HG03280 (cell line): ENCODE results near the gene FAM83E.

Experiments used
- ATAC-seq: cut with Tn5 transposase; IDR thresholded peaks from one replicate; pipeline ENCODE4 v1.9.1; 2021; ENCODE audit warnings: mild to moderate bottlenecking, moderate library complexity; ENCODE audit not compliant: unreplicated experiment

Gene FAM83E

DNA sequence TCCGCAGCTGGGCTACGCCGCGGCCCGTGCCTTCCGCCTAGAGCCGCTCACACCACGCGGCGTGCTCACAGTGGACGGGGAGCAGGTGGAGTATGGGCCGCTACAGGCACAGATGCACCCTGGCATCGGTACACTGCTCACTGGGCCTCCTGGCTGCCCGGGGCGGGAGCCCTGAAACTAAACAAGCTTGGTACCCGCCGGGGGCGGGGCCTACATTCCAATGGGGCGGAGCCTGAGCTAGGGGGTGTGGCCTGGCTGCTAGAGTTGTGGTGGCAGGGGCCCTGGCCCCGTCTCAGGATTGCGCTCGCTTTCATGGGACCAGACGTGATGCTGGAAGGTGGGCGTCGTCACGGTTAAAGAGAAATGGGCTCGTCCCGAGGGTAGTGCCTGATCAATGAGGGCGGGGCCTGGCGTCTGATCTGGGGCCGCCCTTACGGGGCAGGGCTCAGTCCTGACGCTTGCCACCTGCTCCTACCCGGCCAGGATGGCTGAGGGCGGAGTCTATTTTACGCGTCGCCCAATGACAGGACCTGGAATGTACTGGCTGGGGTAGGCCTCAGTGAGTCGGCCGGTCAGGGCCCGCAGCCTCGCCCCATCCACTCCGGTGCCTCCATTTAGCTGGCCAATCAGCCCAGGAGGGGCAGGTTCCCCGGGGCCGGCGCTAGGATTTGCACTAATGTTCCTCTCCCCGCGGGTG, 14.9 kb upstream of the FAM83E start:
- ATAC-seq: no peak

DNA sequence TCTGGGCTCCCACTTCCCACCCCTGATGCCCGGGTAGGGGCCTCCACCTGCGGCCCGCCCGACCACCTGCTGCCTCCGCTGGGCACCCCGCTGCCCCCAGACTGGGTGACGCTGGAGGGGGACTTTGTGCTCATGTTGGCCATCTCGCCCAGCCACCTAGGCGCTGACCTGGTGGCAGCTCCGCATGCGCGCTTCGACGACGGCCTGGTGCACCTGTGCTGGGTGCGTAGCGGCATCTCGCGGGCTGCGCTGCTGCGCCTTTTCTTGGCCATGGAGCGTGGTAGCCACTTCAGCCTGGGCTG, 14.4 kb upstream of the FAM83E start:
- no peak for ATAC-seq

DNA sequence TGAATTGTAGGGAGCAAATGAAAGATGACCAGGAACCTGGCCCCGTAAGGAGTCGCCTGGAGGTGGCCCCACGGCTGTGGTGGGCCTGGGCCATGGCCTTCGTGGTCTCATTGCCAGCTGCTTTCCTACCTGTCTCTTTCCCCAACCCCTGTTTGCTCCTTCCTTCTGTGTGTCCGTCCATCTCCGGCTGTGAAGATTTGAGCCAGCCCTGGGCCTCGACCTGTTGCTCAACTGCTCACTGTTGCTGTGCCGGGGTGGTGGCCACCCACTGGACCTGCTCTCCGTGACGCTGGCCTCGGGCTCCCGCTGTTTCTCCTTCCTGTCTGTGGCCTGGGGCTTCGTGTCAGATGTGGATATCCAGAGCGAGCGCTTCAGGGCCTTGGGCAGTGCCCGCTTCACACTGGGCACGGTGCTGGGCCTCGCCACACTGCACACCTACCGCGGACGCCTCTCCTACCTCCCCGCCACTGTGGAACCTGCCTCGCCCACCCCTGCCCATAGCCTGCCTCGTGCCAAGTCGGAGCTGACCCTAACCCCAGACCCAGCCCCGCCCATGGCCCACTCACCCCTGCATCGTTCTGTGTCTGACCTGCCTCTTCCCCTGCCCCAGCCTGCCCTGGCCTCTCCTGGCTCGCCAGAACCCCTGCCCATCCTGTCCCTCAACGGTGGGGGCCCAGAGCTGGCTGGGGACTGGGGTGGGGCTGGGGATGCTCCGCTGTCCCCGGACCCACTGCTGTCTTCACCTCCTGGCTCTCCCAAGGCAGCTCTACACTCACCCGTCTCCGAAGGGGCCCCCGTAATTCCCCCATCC, 13.8 kb upstream of the FAM83E start:
- ATAC-seq: no peak

DNA sequence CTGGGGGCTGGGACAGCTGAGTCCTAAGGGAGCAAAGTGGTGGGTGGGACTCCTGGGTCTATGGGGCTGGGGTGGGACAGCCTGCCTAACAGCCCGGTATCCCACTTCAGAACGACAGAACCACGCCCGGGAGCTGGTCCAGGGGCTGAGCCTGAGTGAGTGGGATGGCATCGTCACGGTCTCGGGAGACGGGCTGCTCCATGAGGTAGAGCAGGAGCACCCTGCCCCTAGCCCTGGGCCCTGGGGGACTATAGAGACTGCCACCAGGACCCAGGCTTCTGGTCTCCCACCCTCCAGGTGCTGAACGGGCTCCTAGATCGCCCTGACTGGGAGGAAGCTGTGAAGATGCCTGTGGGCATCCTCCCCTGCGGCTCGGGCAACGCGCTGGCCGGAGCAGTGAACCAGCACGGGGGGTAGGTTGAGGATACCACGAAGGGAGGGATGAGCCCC, 13.0 kb upstream of the FAM83E start:
- no peak for ATAC-seq

DNA sequence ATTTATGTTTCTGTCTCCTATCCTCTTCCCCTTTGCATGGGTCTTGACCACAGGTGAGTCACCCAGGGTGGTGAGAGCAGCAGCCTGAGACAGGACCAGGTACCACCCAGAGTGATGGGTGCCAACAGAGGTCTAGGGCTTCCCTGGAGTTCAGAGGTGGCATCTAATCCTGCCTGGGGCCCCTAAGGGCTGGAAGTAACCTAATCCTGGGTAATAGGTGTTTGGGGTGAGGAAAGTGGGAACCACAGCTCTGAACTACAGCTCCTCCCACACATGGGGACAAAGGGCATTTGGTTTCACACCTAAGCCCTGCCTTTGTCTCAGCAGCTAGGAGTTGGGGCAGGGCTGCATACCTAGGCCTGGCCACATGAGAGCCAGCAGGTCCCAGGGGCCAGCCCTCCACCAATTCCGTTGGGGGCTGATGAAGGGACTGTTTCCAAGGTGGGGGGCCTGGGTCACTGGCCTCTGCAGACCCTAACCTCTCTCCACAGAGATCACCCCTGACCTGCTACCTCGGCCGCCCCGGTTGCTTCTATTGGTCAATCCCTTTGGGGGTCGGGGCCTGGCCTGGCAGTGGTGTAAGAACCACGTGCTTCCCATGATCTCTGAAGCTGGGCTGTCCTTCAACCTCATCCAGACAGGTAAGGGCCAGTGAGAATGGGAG, 12.5 kb upstream of the FAM83E start:
- ATAC-seq: no peak

DNA sequence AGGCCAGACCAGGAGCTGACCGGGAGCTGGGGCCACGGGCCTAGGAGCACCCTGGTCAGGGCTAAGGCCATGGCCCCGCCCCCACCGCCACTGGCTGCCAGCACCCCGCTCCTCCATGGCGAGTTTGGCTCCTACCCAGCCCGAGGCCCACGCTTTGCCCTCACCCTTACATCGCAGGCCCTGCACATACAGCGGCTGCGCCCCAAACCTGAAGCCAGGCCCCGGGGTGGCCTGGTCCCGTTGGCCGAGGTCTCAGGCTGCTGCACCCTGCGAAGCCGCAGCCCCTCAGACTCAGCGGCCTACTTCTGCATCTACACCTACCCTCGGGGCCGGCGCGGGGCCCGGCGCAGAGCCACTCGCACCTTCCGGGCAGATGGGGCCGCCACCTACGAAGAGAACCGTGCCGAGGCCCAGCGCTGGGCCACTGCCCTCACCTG, 11.0 kb upstream of the FAM83E start:
- no peak for ATAC-seq

DNA sequence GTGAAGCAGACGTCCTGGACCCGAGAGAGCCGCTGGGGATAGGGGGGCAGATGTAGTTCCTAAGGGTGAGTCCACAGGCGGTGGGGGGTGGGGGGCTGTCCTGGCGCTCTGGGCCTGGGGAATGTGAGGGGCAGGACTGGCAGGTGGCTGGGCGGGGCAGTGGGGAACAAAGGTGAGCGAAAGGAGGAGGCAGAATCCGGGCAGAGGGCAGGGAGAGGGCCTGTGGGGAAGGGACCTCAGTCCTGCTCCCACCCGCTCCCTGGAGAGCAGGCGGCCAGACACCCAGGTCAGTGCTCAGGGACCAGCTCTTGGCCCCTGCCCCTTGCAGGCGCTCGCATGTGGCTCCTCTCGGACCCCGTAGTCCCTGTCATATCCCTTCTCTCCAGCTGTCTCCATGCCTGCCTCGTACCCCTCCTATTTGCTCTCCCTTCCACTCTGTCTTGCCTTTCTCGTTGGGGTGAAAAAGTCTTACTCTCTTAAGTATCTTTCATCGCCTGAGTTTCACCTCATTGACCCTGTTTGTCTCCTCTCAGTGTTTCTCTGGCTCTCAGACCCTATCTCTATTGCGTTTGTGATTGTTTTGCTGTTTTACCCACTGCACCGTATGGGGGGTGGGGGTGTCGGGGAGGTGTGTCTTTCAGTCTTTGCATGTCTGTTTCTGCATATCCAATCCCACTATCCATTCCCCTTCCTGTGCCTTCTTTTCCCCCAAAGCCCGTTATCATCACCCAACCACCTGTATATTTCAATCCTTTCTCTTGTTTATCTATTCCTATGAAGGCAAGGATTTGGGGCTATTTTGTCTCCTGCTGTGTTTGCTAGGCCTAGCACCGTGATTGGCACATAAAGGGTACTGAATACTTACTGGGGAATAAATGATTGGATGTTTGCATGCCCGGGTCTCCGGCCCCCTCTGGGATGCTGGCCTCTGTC, 10.2 kb upstream of the FAM83E start:
- ATAC-seq: no peak

DNA sequence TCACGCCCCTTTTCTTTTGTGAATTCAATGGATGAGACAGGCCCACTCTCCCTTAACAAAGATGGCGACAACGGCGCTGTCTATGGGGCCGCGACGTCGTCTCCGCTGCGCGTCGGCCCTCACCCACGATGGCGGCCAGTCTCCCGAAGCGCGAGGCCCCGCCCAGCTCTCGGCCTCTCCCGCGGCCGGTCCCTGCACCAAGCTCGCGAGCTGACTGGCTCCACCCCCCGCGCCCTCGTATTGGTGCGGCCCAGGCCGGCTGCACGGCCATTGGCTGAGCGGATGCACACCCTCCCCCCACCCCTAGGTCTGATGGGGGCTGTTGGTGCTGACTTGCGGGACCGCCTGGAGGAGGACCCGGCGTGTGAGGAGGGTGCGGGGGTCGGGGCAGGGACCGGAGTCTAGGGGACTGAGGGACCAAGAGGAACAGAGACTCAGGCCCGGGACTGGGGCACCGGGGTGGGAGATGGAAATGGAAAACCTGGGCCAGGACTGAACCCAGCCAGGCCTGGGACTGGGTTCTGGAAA, 9.3 kb upstream of the FAM83E start:
- ATAC-seq: peak; percentile 65

DNA sequence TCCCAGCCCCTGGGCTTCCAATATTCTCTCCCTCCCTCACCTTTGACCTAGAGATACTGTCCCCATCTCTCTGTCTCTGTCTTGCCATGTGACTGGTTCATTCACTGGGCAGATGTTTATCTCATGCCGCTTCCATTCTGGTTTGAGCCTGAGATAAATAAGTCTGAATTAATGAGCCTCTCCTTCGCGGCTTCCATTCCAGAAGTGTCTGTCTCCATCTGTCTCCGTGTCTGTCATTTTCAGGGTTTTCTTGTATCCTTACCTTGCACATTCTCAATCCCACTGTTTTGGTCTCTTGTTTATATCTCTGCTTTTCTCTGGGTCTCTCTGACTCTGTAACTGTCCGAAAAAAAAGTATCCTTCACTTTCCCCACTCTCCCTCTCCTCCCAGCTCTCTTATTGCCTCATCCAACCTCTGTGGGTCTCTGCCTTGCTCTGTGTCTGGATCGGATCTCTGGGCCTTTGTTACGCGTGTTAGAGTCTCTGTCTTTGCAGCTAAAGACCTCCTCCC, 8.7 kb upstream of the FAM83E start:
- no peak for ATAC-seq

DNA sequence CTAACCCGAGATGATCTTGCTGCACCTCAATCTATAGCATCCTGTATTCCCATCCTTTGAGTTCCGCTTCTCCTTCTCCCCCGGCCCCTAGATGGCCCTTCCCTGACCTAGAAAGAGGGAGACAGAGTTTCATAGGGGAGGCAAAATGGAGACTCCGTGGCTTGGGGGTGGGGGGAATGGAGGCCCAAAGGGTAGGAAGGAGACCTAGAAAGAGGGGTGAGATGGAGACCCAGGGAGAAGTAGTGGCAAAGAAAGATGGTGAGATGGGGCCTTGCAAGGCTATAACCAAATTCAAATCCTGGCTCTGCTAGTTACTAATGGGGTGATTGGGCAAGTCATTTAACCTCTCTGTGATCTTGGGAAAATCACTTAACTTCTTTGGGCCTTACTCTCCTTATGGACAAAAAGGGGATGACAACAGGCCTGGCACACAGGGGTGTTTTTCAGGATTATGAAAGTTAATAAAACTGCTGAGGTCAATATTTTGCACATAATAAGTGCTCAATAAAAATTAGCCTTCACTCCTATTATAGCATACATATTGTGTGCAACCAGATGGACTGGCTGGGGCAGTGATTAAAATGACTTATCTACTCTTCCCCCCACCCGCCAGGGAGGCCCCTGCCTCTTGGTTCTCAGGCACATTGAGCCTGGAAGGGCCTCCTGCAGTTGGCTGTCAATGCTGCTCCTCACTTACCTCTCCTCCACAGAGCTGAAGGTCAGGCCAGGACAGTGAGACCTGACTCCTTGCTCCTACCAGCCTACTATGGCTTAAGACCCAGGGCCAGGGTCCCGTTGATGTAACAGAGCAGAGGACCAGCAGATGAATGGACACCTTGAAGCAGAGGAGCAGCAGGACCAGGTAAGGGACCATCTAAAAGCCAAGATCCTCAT, 5.1 kb upstream of the FAM83E start:
- no peak for ATAC-seq

DNA sequence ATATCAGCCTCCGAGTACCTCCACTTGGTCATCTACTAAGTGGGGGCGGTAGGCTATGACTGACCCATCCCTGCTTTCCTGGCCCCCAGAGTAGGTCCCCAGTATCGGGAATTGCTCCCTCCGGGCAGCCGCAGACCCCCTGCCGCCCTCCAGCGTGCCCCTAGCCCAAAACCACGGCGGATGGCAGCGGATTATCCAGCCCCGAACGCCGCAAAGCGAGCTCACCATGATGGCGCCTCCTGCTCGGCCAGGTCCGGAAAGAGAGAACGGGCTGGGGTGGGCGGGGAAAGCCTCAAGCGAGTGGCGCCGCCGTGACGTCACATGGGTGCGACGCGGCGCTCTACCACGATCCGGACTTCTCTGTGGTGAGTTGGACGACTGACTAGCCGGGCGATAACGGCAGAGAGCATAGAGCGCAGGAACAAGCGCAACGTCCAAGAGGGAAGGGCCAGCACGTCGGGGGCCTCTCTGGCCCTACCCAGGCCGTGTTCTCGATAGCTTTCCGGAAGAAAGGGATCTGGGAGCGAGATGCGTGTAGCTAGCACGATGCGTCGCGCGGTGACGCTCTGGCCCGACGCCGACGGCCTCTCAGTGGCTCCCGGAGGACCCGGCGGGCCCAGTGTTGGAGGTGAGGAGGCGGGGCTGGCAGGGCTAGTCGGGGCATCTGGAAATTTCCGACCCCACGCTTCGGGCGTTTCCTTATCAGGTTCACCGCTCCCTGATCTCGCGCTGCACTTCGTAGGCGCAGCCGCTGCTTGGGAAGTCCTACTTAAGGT, 4.2 kb upstream of the FAM83E start, which contains the start of the genes RPL18 and SPHK2:
Gene RPL18, minus strand, starts transcription at position 263 of the 776 bp plus-strand sequence. Its CDS starts 35 bp downstream, at position 228.
Gene SPHK2, plus strand, starts transcription at position 591 of the 776 bp plus-strand sequence. CDS start 1,009 bp downstream, outside the sequence.
- peak; percentile 86 for ATAC-seq

DNA sequence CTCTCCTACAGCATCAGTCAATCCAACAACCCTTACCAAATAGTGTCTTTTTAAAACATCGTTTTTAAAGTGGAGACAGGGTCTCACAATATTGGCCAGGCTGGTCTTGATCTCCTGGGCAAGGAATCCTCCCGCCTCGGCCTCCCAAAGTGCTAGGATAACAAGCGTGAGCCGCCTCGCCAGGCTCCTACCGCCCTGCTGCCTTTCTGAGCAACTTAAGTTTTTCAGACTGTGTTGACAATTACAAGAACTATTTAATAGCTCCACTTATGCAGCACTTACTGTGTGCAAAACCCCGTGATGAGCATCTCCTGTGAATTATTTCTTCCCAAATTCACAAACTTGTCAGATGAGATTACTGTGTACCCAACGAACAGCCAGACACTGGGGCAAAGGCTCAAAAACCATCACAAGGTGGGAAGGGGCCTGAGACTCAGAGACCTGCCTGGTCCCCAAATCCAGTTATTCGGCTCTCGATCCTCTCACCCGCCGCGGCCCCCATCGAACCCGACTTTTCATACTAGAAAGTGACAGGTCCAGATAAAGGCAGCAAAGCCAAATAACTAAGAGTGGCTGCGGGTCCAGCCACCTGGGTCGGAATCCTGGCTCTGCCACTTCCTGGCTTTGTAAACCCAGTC, 3.5 kb upstream of the FAM83E start:
- ATAC-seq: no peak

DNA sequence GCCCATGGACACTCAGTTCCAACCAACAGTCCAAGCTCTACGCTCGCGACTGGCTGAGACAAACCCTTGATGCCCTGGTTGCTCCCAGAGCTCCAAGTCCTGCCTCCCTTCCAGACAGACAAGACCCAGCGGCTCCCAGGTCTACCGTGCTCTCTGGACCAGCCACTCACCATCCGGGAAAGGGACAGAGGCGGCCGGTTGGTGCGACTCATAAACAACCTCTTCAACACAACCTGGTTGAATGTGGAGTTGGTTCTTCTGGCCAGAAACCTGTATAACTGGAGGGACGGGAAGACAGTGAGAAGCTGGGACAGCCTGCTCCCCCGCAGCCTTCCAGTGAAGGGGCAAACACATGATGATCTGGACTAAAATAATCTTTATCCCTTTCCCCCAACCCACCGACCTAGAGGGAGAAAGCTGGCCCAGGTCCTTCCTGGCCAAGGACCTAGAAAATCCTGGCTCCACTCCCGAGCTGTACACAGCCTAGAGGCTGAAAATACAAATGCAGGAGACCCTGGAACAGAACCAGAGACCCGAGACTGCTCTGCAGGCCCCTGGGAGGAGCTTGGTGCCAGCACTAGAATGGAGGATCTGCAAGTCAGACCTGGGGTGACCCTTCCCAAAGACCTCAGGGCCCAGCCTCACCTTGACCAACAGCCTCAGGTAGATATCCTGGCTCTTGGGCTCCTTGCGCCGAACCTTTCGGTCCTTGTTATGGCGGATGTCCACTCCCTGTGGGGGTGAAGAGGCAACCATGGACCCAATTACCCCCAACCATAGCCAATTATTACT, 2.5 kb upstream of the FAM83E start:
- no peak for ATAC-seq

DNA sequence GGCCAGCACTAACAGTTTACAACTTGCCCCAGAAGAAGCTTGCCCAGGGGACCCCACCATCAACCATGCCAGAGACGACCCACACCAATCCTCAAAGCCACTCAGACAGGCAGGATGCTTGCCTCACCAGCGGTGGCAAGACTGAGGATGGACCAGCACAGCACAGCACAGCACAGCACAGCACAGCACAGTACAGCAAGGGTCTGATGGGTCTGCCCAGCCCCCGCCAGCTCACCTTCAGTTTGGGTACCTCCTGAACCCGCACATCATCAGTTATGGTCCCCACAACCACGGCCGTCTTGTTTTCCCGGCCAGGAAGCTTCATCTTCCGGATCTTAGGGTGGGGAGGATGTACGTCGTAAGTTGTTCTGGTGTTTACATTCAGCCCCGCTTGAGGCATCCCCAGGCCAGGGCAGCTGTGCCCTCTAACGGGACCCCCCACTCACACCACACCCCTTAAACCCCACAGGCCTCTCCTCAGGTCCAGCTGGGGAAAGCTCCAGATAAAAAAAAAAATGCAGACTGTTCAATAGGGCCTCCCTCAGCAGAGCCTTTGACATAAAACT, 1.7 kb upstream of the FAM83E start:
- ATAC-seq: no peak

DNA sequence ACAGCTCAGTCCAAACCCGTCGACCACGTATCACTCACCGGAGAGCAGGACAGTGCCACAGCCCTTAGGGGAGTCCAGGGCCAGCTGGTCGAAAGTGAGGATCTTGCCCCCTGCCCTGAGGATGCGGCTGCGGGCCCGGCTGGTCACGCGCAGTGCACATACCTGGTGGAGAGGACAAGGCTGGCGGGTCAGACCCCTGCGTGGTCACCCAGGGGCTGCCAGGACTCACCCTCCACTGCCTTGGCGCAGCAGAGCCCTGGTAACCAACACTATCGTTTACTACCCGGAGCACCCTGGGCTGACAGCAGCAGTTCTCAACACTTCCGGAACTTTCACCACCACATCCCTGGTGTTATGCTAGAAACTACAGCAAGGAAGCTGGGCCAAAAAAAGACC, 1.2 kb upstream of the FAM83E start:
- ATAC-seq: no peak

DNA sequence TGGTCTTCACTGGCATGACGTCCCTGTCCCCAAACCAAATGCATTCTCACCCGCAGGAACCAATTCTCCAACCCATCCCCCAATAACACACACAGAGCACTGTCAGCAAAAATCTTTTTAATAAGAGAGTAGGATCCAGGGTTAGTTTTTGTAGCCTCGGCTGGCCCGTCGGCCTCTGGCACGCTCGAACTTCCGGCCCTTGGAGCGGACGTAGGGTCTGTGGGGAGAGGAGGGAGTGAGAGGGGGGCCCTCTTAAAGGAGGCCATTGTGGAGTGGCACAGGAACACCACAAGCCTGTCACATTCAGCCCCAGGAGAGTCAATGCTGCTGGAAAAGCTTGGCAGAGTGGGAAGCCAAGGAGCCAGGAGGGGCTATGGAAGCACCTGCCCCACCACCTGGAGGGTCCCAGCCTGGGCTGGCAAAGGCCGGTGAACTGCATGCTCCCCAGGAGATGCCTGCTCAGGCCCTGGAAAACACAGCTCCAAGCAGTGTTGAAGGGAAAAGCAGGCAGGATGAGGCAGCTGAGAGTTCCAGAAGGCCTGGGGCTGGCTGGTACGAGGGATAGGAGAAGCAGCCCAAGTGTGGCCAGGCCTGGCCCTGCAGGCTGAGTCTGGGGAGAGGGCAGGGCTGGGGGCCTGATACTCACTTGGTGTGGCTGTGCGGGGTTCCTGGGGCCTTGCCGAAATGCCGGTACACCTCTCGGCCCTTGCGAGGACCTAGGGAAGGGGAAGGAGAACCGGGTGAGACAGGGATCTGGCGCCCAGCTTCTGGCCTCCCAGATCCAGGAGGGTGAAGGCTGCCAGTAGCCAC, 560 bp upstream of the FAM83E start:
- no peak for ATAC-seq
